Measurements from ENCODE around the gene MATK.

GRCh38 chr19:3835055-3835435 lies 48.9 kb upstream of the MATK start:
- no peak for TF ChIP-seq TCF7L2 (IDR thresholded peaks at IDR 0.05; ENCODE audit: low read depth, low read length)
- TF ChIP-seq CTCF (IDR thresholded peaks at IDR 0.05), result no peak
- TF ChIP-seq POLR2AphosphoS5 (IDR thresholded peaks at IDR 0.05; ENCODE audit: low read depth, low read length), result no peak

Measured in Panc1 (cell line).